HEK293 (cell line): ENCODE data around the gene PRKCA.

Experiments used
- MZF1 ChIP-seq: fragments of 450-650 bp; formaldehyde crosslinking; IDR thresholded peaks from 2 replicates; pipeline ENCODE4 v1.5.1; 2017; ENCODE audit warnings: missing biosample characterization, missing genetic modification characterization, borderline replicate concordance
- OVOL3 ChIP-seq: fragments of 450-650 bp; formaldehyde crosslinking; IDR thresholded peaks from 2 replicates; pipeline ENCODE4 v1.5.1; 2016; ENCODE audit warnings: missing biosample characterization, missing genetic modification characterization
- ZNF146 ChIP-seq: fragments of 450-650 bp; formaldehyde crosslinking; IDR thresholded peaks from 2 replicates; pipeline ENCODE4 v1.5.1; 2016; ENCODE audit warnings: missing biosample characterization, missing genetic modification characterization
- ZNF169 ChIP-seq: fragments of 450-650 bp; formaldehyde crosslinking; IDR thresholded peaks from 2 replicates; pipeline ENCODE4 v1.5.1; 2016; ENCODE audit warnings: missing biosample characterization, missing genetic modification characterization
- ZNF473 ChIP-seq: fragments of 450-650 bp; formaldehyde crosslinking; IDR thresholded peaks from 2 replicates; pipeline ENCODE4 v1.5.1; 2017; ENCODE audit warnings: missing biosample characterization, missing genetic modification characterization
- ZNF501 ChIP-seq: fragments of 450-650 bp; formaldehyde crosslinking; IDR thresholded peaks from 2 replicates; pipeline ENCODE4 v1.5.1; 2016; ENCODE audit warnings: missing biosample characterization, missing genetic modification characterization
- ZNF768 ChIP-seq: fragments of 450-650 bp; formaldehyde crosslinking; IDR thresholded peaks from 2 replicates; pipeline ENCODE4 v1.5.1; 2018; ENCODE audit warnings: missing biosample characterization, mild to moderate bottlenecking, missing genetic modification characterization
- ZSCAN23 ChIP-seq: fragments of 450-650 bp; formaldehyde crosslinking; IDR thresholded peaks from 2 replicates; pipeline ENCODE4 v1.5.1; 2016; ENCODE audit warnings: missing biosample characterization, missing genetic modification characterization
- TF ChIP-seq, protein P1 (sequence below): fragments of 450-650 bp; formaldehyde crosslinking; IDR thresholded peaks from 2 replicates; pipeline ENCODE4 v1.5.1; 2016; ENCODE audit warnings: missing biosample characterization, missing genetic modification characterization, low read depth
- TF ChIP-seq, protein P2 (sequence below): fragments of 450-650 bp; formaldehyde crosslinking; IDR thresholded peaks from 2 replicates; pipeline ENCODE4 v1.5.1; 2016; ENCODE audit warnings: missing biosample characterization, missing genetic modification characterization

DNA sequence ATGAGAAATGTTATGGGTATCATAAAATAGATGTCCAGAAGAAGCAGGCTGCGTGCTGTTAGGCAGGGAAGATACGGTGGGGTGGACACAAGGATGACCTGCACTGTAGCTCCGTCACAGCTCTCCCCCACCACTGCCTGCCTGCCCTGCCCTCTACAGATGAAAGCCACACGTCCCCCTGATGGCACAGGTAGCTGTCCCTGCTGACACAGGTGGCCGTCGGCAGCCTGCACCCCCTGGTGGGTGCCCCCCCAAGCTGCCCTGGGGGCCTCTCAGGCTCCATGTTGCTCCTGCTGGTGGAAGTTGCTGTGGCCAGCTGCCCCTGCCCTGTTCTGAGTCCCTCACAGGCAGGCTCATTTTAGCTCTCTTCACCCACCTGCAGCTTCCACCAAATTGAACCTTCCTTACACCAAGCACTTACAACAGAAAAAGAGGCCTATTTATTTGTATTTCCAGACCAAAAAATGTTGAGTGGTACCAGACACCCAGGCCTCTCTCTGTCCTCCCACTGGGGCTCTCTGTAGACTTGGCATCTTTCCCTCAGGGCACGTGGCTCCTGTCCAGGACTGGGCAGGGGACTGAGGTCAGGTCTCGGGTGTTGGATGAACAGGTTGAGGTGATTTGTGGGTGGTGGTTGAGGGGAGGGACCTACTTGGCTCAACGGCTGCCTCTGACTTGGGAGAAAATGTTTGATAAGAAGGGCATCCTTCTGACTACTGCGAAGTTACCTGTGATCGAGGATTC lies 482.4 kb downstream of the PRKCA start:
- TF ChIP-seq OVOL3 (tag by site-specific recombination) (no peak), ZNF146 (tag by site-specific recombination) (no peak), ZNF473 (tag by site-specific recombination) (no peak), ZNF768 (tag by site-specific recombination) (no peak), MZF1 (no peak), ZNF501 (tag by site-specific recombination) (no peak), ZNF169 (tag by site-specific recombination) (no peak), ZSCAN23 (tag by site-specific recombination) (no peak)
- TF ChIP-seq, protein P1, sequence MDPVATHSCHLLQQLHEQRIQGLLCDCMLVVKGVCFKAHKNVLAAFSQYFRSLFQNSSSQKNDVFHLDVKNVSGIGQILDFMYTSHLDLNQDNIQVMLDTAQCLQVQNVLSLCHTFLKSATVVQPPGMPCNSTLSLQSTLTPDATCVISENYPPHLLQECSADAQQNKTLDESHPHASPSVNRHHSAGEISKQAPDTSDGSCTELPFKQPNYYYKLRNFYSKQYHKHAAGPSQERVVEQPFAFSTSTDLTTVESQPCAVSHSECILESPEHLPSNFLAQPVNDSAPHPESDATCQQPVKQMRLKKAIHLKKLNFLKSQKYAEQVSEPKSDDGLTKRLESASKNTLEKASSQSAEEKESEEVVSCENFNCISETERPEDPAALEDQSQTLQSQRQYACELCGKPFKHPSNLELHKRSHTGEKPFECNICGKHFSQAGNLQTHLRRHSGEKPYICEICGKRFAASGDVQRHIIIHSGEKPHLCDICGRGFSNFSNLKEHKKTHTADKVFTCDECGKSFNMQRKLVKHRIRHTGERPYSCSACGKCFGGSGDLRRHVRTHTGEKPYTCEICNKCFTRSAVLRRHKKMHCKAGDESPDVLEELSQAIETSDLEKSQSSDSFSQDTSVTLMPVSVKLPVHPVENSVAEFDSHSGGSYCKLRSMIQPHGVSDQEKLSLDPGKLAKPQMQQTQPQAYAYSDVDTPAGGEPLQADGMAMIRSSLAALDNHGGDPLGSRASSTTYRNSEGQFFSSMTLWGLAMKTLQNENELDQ, result no peak
- TF ChIP-seq, protein P2, sequence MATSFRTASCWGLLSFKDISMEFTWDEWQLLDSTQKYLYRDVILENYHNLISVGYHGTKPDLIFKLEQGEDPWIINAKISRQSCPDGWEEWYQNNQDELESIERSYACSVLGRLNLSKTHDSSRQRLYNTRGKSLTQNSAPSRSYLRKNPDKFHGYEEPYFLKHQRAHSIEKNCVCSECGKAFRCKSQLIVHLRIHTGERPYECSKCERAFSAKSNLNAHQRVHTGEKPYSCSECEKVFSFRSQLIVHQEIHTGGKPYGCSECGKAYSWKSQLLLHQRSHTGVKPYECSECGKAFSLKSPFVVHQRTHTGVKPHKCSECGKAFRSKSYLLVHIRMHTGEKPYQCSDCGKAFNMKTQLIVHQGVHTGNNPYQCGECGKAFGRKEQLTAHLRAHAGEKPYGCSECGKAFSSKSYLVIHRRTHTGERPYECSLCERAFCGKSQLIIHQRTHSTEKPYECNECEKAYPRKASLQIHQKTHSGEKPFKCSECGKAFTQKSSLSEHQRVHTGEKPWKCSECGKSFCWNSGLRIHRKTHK (tag by site-specific recombination), result no peak
